Breast epithelium (tissue), 4 donors: ENCODE data around the gene POP7. TPM values are rescaled to one million over a fixed set of nuclear protein-coding genes. Genes with fewer than 3 reads are reported as not detected.

ENCODE experiments used
- DNase-seq, 2 donors: peaks; one replicate each; pipeline ENCODE4 v3.0.0-alpha.2; 2019; ENCODE audit warnings: low spot score in 2 of 2
- H3K27ac ChIP-seq, 2 donors: fragments of 200-600 bp; sonication (generic) in 1 of 2; one replicate each; pipeline ENCODE4 v1.5.1; 2016 to 2019; ENCODE audit warnings: mild to moderate bottlenecking in 1 of 2
- H3K27me3 ChIP-seq, 2 donors: fragments of 200-600 bp; sonication (generic) in 1 of 2; one replicate each; pipeline versions ENCODE4 v1.5.1 to v1.6.0; 2017 to 2019; ENCODE audit warnings: control low read depth in 1 of 2, mild to moderate bottlenecking in 1 of 2
- H3K36me3 ChIP-seq: fragments of 200-600 bp; one replicate; pipeline ENCODE4 v1.5.1; 2019
- H3K4me1 ChIP-seq, 2 donors: fragments of 200-600 bp; sonication (generic); one replicate each; pipeline ENCODE4 v1.5.1; 2016 to 2019; ENCODE audit warnings: control low read depth in 1 of 2
- H3K4me3 ChIP-seq, 3 donors: fragments of 200-600 bp; sonication (generic); 1 replicate in 2 of 3; 2 replicates in 1 of 3; pipeline ENCODE4 v1.5.1; 2016 to 2019; ENCODE audit warnings: mild to moderate bottlenecking in 3 of 3, moderate library complexity in 2 of 3
- H3K9me3 ChIP-seq, 2 donors: fragments of 200-600 bp; sonication (generic) in 1 of 2; one replicate each; pipeline ENCODE4 v1.5.1; 2016 to 2019; ENCODE audit warnings: control low read depth in 1 of 2
- CTCF ChIP-seq, 3 donors: fragments of 450-650 bp; IDR thresholded peaks; one replicate each; pipeline ENCODE4 v1.5.1; 2016 to 2017; ENCODE audit warnings: antibody characterized with exemption in 3 of 3, mild to moderate bottlenecking in 3 of 3, moderate library complexity in 3 of 3
- POLR2A ChIP-seq: fragments of 450-650 bp; IDR thresholded peaks from one replicate; pipeline ENCODE4 v1.6.1; 2016; ENCODE audit warnings: antibody characterized with exemption, mild to moderate bottlenecking, moderate library complexity
- POLR2AphosphoS5 ChIP-seq, 3 donors: sonication (generic); formaldehyde crosslinking; IDR thresholded peaks; one replicate each; pipeline ENCODE4 v1.6.1; 2017; ENCODE audit warnings: antibody characterized with exemption in 3 of 3
- intact Hi-C: fragments of 100-400 bp; cut with DNase I; formaldehyde crosslinking; loops from one replicate; pipeline ENCODE4 v1.15.1; 2023; ENCODE audit warnings: low total_unique reads
- total RNA-seq, 3 donors: library from RNA; depleted of rRNA; stranded (reverse); fragments of >200 nt; gene quantifications; one replicate each; pipeline ENCODE4 v1.1.0, GENCODE V29; 2016

The POP7 gene
- total RNA-seq, 3 donors from 2014 or later: 25.8 to 28.2 (median 27.4) TPM

GRCh38 chr7:100674411-100675104, 31.4 kb upstream of the POP7 start:
- intact Hi-C loops: loop anchor here (10.0 kb wide), 1 partner anchor 70 kb away; the partner anchor contains the start of gene PCOLCE
- Histone ChIP-seq H3K4me3 (peak overlapping the region; percentile 97 to 100 (median 98)), H3K27ac (peak overlapping the region; percentile 95 to 97), H3K36me3 (no peaks in the 10 kb centered on the region), H3K4me1 (no peaks in the 10 kb centered on the region), H3K9me3 (no peaks in the 10 kb centered on the region), H3K27me3 (no peaks in the 10 kb centered on the region)
- TF ChIP-seq CTCF (IDR thresholded peaks at IDR 0.05): no peak
- no peak for DNase-seq

GRCh38 chr7:100675105-100675451, 30.8 kb upstream of the POP7 start:
- H3K36me3 ChIP-seq: no peaks in the 10 kb centered on the region
- intact Hi-C loops: loop anchor here (10.0 kb wide), 1 partner anchor 70 kb away; the partner anchor contains the start of gene PCOLCE
- no peaks in the 10 kb centered on the region for H3K4me1 ChIP-seq
- H3K4me3 ChIP-seq: peak overlapping the region; percentile 97 to 100 (median 98)
- H3K9me3 ChIP-seq: no peaks in the 10 kb centered on the region
- H3K27me3 ChIP-seq: no peaks in the 10 kb centered on the region
- TF ChIP-seq POLR2AphosphoS5 (IDR thresholded peaks at IDR 0.05) (no peak), CTCF (IDR thresholded peaks at IDR 0.05) (no peak), POLR2A (no peak)
- H3K27ac ChIP-seq: peak overlapping the region; percentile 95 to 97
- DNase-seq: no peak

- no peaks in the 10 kb centered on the region for H3K27me3 ChIP-seq
- intact Hi-C loops: loop anchor here (10.0 kb wide), 1 partner anchor 71 kb away; the partner anchor contains the start of gene PCOLCE
- H3K4me1 ChIP-seq: no peaks in the 10 kb centered on the region
- DNase-seq: peak; percentile 74 to 80
- H3K36me3 ChIP-seq: no peaks in the 10 kb centered on the region
- TF ChIP-seq POLR2AphosphoS5 (IDR thresholded peaks at IDR 0.05): peak; percentile 9 to 42 (median 22)
- TF ChIP-seq POLR2A: no peak
- TF ChIP-seq CTCF (IDR thresholded peaks at IDR 0.05): peak in 1 of 3 donors; percentile 12
- H3K4me3 ChIP-seq: peak overlapping the region; percentile 97 to 100 (median 98)
- peak overlapping the region; percentile 95 to 97 for H3K27ac ChIP-seq
- H3K9me3 ChIP-seq: no peaks in the 10 kb centered on the region
Measured at GRCh38 chr7:100675581-100676350, 30.2 kb upstream of the POP7 start.

GRCh38 chr7:100676501-100677306, 29.2 kb upstream of the POP7 start:
- Histone ChIP-seq H3K27ac (peak overlapping the region; percentile 95 to 97), H3K4me3 (peak overlapping the region; percentile 97 to 100 (median 98)), H3K9me3 (no peaks in the 10 kb centered on the region), H3K4me1 (no peaks in the 10 kb centered on the region), H3K27me3 (no peaks in the 10 kb centered on the region), H3K36me3 (peaks cover 3% of the 10 kb centered on the region)
- TF ChIP-seq POLR2AphosphoS5 (IDR thresholded peaks at IDR 0.05) (no peak), CTCF (IDR thresholded peaks at IDR 0.05) (no peak)
- no peak for DNase-seq
- intact Hi-C loops: loop anchor here (10.0 kb wide), 1 partner anchor 72 kb away; the partner anchor contains the start of gene PCOLCE
